Upper lobe of left lung (tissue), 4 donors: ENCODE results near the gene OAS3.

Experiments
- CTCF ChIP-seq, 6 experiments: fragments of 450-650 bp in 4 of 6; fragments of 200-600 bp in 2 of 6; sonication (generic) in 2 of 6; IDR thresholded peaks; one replicate each; pipeline ENCODE4 v1.5.1; 2016 to 2019; ENCODE audit warnings: antibody characterized with exemption in 6 of 6
- EP300 ChIP-seq, 4 donors: sonication (generic); formaldehyde crosslinking; IDR thresholded peaks; one replicate each; pipeline ENCODE4 v1.5.1; 2017; ENCODE audit warnings: antibody characterized with exemption in 4 of 4, control low read depth in 2 of 4
- POLR2A ChIP-seq, 4 donors: fragments of 450-650 bp; IDR thresholded peaks; one replicate each; pipeline ENCODE4 v1.5.1; 2016 to 2017; ENCODE audit warnings: antibody characterized with exemption in 4 of 4, mild to moderate bottlenecking in 2 of 4
- POLR2AphosphoS5 ChIP-seq, 2 donors: sonication (generic); formaldehyde crosslinking; IDR thresholded peaks; one replicate each; pipeline ENCODE4 v1.5.1; 2017; ENCODE audit warnings: antibody characterized with exemption in 2 of 2

- TF ChIP-seq CTCF (IDR thresholded peaks at IDR 0.05) (no peak), EP300 (IDR thresholded peaks at IDR 0.05) (no peak), POLR2A (IDR thresholded peaks at IDR 0.05) (no peak), POLR2AphosphoS5 (IDR thresholded peaks at IDR 0.05) (no peak)
Observed at GRCh38 chr12:113006206-113006605, 67.9 kb downstream of the OAS3 start.
